Mesenchymal stem cell (in vitro differentiated cells and primary cell): ENCODE measurements around the gene PRSS33.
A peak's percentile ranks its signal among the peaks of the same experiment; 100 is the strongest.

Experiments
- DNase-seq: peaks from one replicate; pipeline ENCODE4 v3.0.0-alpha.2; 2013
- H2AFZ ChIP-seq: one replicate; pipeline ENCODE4 v1.6.1; 2013; ENCODE audit warnings: low read depth, mild to moderate bottlenecking, control low read depth, inconsistent platforms, low read length, moderate library complexity
- H2AK5ac ChIP-seq: 2 replicates; pipeline ENCODE4 v1.6.1; 2013; ENCODE audit warnings: low read length, moderate library complexity, mild to moderate bottlenecking, inconsistent platforms; ENCODE audit not compliant: severe bottlenecking
- H2BK120ac ChIP-seq: one replicate; pipeline ENCODE4 v1.6.1; 2013; ENCODE audit warnings: low read depth, mild to moderate bottlenecking, inconsistent platforms, low read length, moderate library complexity
- H2BK12ac ChIP-seq, 2 experiments: one replicate each; pipeline ENCODE4 v1.6.1; 2013; ENCODE audit warnings: inconsistent platforms in 2 of 2, low read length in 2 of 2, mild to moderate bottlenecking in 2 of 2, moderate library complexity in 2 of 2, control low read depth in 1 of 2
- H2BK15ac ChIP-seq: one replicate; pipeline ENCODE4 v1.6.1; 2013; ENCODE audit warnings: mild to moderate bottlenecking, low read depth, inconsistent platforms; ENCODE audit not compliant: poor library complexity, severe bottlenecking
- H2BK5ac ChIP-seq: 2 replicates; pipeline ENCODE4 v1.6.1; 2013; ENCODE audit warnings: low read depth, mild to moderate bottlenecking, low read length, control low read depth, inconsistent platforms; ENCODE audit not compliant: poor library complexity, severe bottlenecking
- H3K14ac ChIP-seq, 2 experiments: one replicate each; pipeline ENCODE4 v1.6.1; 2013; ENCODE audit warnings: inconsistent platforms in 2 of 2, low read length in 2 of 2, control low read depth in 1 of 2, mild to moderate bottlenecking in 1 of 2, moderate library complexity in 1 of 2
- H3K18ac ChIP-seq, 2 experiments: one replicate each; pipeline ENCODE4 v1.6.1; 2013; ENCODE audit warnings: inconsistent platforms in 2 of 2, low read length in 2 of 2, control low read depth in 1 of 2, low read depth in 1 of 2, mild to moderate bottlenecking in 1 of 2
- H3K23ac ChIP-seq, 2 experiments: one replicate each; pipeline ENCODE4 v1.6.1; 2013; ENCODE audit warnings: inconsistent platforms in 2 of 2, low read length in 2 of 2, mild to moderate bottlenecking in 2 of 2, moderate library complexity in 2 of 2, control low read depth in 1 of 2
- H3K27ac ChIP-seq: 2 replicates; pipeline ENCODE4 v1.5.1; 2013; ENCODE audit warnings: mild to moderate bottlenecking, moderate library complexity, low read length, control low read depth, inconsistent platforms; ENCODE audit not compliant: poor library complexity, severe bottlenecking
- H3K27me3 ChIP-seq, 2 experiments: 2 replicates each; pipeline versions ENCODE4 v1.6.1 to v1.7.0; 2013; ENCODE audit warnings: low read length in 2 of 2, mild to moderate bottlenecking in 2 of 2, moderate library complexity in 2 of 2, control low read depth in 1 of 2, inconsistent platforms in 1 of 2; ENCODE audit not compliant: control insufficient read depth in 1 of 2, insufficient read depth in 1 of 2
- H3K36me3 ChIP-seq, 2 experiments: 2 replicates each; pipeline versions ENCODE4 v1.6.1 to v1.7.0; 2013; ENCODE audit warnings: low read length in 2 of 2, control low read depth in 1 of 2, inconsistent platforms in 1 of 2, low read depth in 1 of 2, mild to moderate bottlenecking in 1 of 2; ENCODE audit not compliant: insufficient read depth in 2 of 2, control insufficient read depth in 1 of 2
- H3K4ac ChIP-seq, 2 experiments: one replicate each; pipeline ENCODE4 v1.6.1; 2013; ENCODE audit warnings: inconsistent platforms in 2 of 2, low read length in 2 of 2, mild to moderate bottlenecking in 2 of 2, moderate library complexity in 2 of 2, control low read depth in 1 of 2, low read depth in 1 of 2
- H3K4me1 ChIP-seq: 2 replicates; pipeline ENCODE4 v1.6.1; 2013; ENCODE audit warnings: low read depth, low read length, control low read depth; ENCODE audit not compliant: control insufficient read depth, insufficient read depth
- H3K4me2 ChIP-seq: 2 replicates; pipeline ENCODE4 v1.6.1; 2013; ENCODE audit warnings: low read length, mild to moderate bottlenecking, inconsistent platforms; ENCODE audit not compliant: poor library complexity, severe bottlenecking
- H3K4me3 ChIP-seq, 2 experiments: 2 replicates each; pipeline versions ENCODE4 v1.5.1 to v1.7.0; 2013; ENCODE audit warnings: low read length in 2 of 2, mild to moderate bottlenecking in 2 of 2, control low read depth in 1 of 2, low read depth in 1 of 2; ENCODE audit not compliant: insufficient read depth in 1 of 2
- H3K79me1 ChIP-seq: replicated peaks from 2 replicates; pipeline ENCODE4 v1.6.1; 2013; ENCODE audit warnings: mild to moderate bottlenecking, control low read depth, low read length, inconsistent platforms; ENCODE audit not compliant: poor library complexity, severe bottlenecking
- H3K9ac ChIP-seq: 2 replicates; pipeline ENCODE4 v1.7.0; 2013; ENCODE audit warnings: mild to moderate bottlenecking, low read length, moderate library complexity
- H3K9me3 ChIP-seq: 2 replicates; pipeline ENCODE4 v1.7.0; 2013; ENCODE audit warnings: mild to moderate bottlenecking, low read length; ENCODE audit not compliant: control insufficient read depth
- H4K8ac ChIP-seq: one replicate; pipeline ENCODE4 v1.6.1; 2013; ENCODE audit warnings: inconsistent platforms, mild to moderate bottlenecking, low read length, moderate library complexity
- H4K91ac ChIP-seq: one replicate; pipeline ENCODE4 v1.6.1; 2013; ENCODE audit warnings: mild to moderate bottlenecking, low read length, inconsistent platforms
- WGBS: methylation state at CpG from one replicate; pipeline ENCODE4 v1.1.7; 2013; ENCODE audit warnings: mixed read lengths; 5-methylcytosine and 5-hydroxymethylcytosine counted together

Gene PRSS33

DNA sequence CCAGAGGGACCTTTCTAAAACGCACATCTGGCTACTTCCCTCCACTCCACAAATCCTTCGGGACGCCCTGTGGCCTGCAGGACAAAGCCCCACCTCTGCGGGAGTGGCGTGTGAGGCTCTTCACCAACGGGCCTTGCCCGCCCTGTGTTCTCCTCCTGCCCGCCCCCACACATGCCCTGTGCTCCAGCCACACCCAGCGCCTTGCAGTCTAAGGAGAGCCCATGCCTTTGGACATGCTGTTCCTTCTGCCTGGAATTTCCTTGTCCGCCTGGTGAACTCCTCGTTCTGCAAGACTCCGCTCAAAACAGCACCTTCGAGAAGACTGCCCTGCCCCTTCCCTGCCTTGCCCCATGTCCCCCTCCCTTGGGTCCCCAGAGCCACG, 17.7 kb downstream of the PRSS33 start:
- H3K4me1 ChIP-seq = peaks cover 29% of the 10 kb centered on the region
- H3K36me3 ChIP-seq = peaks cover 97 to 98% of the 10 kb centered on the region in 2 experiments
- no peak overlapping the region for H2BK120ac ChIP-seq
- H3K27me3 ChIP-seq = no peaks in the 10 kb centered on the region
- H3K4ac ChIP-seq = no peak overlapping the region
- H3K14ac ChIP-seq = no peak overlapping the region
- no peak for DNase-seq
- peaks cover 23% of the 10 kb centered on the region for H3K79me1 ChIP-seq
- no peak overlapping the region for H2AK5ac ChIP-seq
- no peak overlapping the region for H3K4me3 ChIP-seq
- H2BK15ac ChIP-seq = no peak overlapping the region
- no peaks in the 10 kb centered on the region for H3K9me3 ChIP-seq
- 93% methylated on average over 14 of the region's 14 CpGs for WGBS
- H3K27ac ChIP-seq = no peak overlapping the region
- H2BK12ac ChIP-seq = no peak overlapping the region
- no peak overlapping the region for H2BK5ac ChIP-seq
- H2AFZ ChIP-seq = no peak overlapping the region
- no peak overlapping the region for H3K4me2 ChIP-seq
- no peak overlapping the region for H3K18ac ChIP-seq
- no peak overlapping the region for H4K8ac ChIP-seq
- no peak overlapping the region for H3K9ac ChIP-seq
- no peak overlapping the region for H4K91ac ChIP-seq
- H3K23ac ChIP-seq = no peak overlapping the region

DNA sequence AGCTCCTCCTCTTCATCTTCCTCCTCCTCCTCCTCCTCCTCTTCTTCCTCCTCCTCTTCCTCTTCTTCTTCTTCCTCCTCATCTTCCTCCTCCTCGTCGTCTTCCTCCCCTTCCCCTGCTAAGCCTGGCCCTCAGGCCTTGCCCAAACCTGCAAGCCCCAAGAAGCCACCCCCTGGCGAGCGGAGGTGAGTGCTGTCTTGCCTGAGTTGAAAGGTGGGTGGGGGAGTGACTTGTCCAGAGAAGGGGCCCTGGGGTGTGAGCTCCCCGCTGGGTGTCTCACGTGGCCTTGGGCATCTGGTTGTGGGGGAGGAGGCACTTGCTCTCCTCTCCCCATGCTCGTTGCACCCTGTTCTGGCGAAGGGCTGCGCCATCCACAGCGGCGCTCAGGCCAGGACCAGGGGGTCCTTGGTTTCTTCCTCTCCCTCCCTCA, 18.2 kb downstream of the PRSS33 start:
- H3K4ac ChIP-seq = no peak overlapping the region
- H2BK120ac ChIP-seq = no peak overlapping the region
- H3K4me1 ChIP-seq = peaks cover 27% of the 10 kb centered on the region

DNA sequence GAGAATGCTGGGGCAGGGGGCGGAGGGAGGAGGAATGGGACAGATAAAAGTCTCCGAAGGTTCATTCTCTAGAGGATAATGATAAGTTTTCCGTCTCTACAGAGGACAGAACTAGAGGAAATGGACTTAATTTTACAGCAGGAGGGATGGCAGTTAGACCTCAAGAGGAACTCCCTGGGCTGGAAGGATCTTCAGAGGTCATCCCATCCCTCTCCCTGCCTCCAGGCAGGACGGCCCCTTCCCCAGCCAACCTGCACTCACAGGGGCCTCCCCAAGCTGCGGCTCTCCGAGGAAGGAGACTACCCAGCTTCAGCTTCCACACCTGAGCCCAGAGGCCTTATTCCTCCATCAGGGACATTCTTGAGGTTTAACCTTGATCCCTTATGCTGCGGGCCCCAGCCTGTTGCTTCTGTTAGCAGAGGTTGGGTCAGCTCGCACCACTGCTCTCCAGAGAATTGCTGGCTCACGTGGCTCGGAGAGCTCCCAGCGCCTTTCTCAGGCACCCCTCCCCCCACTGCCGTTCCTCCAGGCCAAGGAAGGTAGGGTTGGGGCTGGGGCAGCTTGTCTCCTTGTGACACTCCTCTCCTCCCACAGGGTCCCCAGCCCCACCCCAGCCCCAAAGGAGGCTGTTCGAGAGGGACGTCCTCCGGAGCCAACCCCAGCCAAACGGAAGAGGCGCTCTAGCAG, 18.8 kb downstream of the PRSS33 start:
- Histone ChIP-seq H3K18ac (no peak overlapping the region), H3K9ac (peak overlapping the region; percentile 26), H4K8ac (no peak overlapping the region), H3K14ac (no peak overlapping the region), H2BK12ac (no peak overlapping the region), H3K4ac (no peak overlapping the region), H2BK5ac (no peak overlapping the region), H3K4me2 (no peak overlapping the region), H3K9me3 (no peaks in the 10 kb centered on the region), H2AK5ac (no peak overlapping the region), H2AFZ (no peak overlapping the region), H3K79me1 (peaks cover 25% of the 10 kb centered on the region), H3K4me1 (peaks cover 27% of the 10 kb centered on the region), H2BK120ac (no peak overlapping the region), H4K91ac (no peak overlapping the region), H3K36me3 (peaks cover 97 to 98% of the 10 kb centered on the region in 2 experiments), H3K23ac (no peak overlapping the region), H3K27ac (peak overlapping the region; percentile 9), H3K4me3 (no peak overlapping the region), H2BK15ac (no peak overlapping the region), H3K27me3 (no peaks in the 10 kb centered on the region)
- DNase-seq = no peak
- 97% methylated on average over 12 of the region's 17 CpGs for WGBS

More for the DNA sequence above, 18.2 kb downstream of the PRSS33 start:
- no peaks in the 10 kb centered on the region for H3K27me3 ChIP-seq
- no peak overlapping the region for H3K23ac ChIP-seq
- H2BK12ac ChIP-seq = no peak overlapping the region
- H3K79me1 ChIP-seq = peaks cover 21% of the 10 kb centered on the region
- no peak overlapping the region for H4K8ac ChIP-seq
- DNase-seq = no peak
- H2AK5ac ChIP-seq = no peak overlapping the region
- H3K27ac ChIP-seq = no peak overlapping the region
- no peak overlapping the region for H4K91ac ChIP-seq
- H3K36me3 ChIP-seq = peaks cover 98 to 99% of the 10 kb centered on the region in 2 experiments
- no peak overlapping the region for H2BK5ac ChIP-seq
- no peak overlapping the region for H2AFZ ChIP-seq
- no peak overlapping the region for H2BK15ac ChIP-seq
- H3K9me3 ChIP-seq = no peaks in the 10 kb centered on the region
- no peak overlapping the region for H3K18ac ChIP-seq
- H3K4me3 ChIP-seq = no peak overlapping the region
- WGBS = 92% methylated on average over 9 of the region's 11 CpGs
- peak overlapping the region; percentile 26 for H3K9ac ChIP-seq
- no peak overlapping the region for H3K14ac ChIP-seq
- no peak overlapping the region for H3K4me2 ChIP-seq

DNA sequence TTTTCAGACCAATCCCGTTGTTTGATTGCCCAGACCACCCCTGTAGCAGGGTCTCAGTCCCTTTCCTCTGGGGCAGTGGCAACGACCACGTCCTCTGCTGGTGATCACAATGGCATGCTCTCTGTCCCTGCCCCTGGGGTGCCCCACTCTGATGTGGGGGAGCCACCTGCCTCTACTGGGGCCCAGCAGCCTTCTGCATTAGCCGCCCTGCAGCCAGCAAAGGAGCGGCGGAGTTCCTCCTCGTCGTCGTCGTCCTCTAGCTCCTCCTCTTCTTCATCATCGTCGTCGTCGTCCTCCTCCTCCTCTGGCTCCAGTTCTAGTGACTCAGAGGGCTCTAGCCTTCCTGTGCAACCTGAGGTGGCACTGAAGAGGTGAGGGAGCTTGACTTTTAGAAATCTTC, 19.5 kb downstream of the PRSS33 start:
- Histone ChIP-seq H3K79me1 (peaks cover 30% of the 10 kb centered on the region), H2BK120ac (no peak overlapping the region), H3K9me3 (no peaks in the 10 kb centered on the region), H3K23ac (no peak overlapping the region), H4K8ac (no peak overlapping the region), H3K27ac (no peak overlapping the region), H3K4me3 (no peak overlapping the region), H4K91ac (no peak overlapping the region), H3K4ac (no peak overlapping the region), H3K14ac (no peak overlapping the region), H2BK15ac (no peak overlapping the region), H3K27me3 (no peaks in the 10 kb centered on the region), H2BK5ac (no peak overlapping the region), H2AFZ (no peak overlapping the region), H2AK5ac (no peak overlapping the region), H3K4me1 (peaks cover 23% of the 10 kb centered on the region), H3K18ac (no peak overlapping the region), H3K4me2 (no peak overlapping the region), H3K36me3 (peaks cover 97 to 98% of the 10 kb centered on the region in 2 experiments), H2BK12ac (no peak overlapping the region), H3K9ac (no peak overlapping the region)
- no peak for DNase-seq
- WGBS = 92% methylated on average over 14 of the region's 14 CpGs
